ENCODE measurements around the gene TIAM2.
"Not testable (repeated sequence)": the region's sequence is repeated elsewhere in the genome, so short reads cannot be mapped to it uniquely, and the experiment has no call there.

TIAM2 gene

GRCh38 chr6:155093430-155093829 is 98.3 kb downstream of the TIAM2 start:
- no peak for DNase-seq (ENCODE audit: low read depth in 2 of 2, low spot score in 1 of 2)

DNA sequence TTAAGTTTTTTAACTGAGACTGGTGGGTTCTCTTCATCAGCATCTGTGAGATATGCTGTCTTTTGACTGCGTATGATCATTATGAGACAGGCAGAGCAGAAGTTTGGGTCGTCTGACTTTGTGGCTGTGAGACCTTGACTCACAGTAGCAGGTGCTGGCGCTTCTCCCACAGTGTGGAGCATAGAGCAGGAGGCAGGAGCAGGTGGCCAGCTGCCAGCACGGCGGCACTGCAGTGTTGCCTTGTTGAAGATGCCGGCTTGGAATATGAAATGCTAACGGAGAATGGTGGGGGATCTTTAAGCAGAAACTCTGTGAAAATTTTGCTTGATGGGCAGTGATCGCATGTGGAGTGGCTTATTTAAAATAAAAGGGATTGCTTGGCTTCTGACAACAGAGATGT is 105.0 kb downstream of the TIAM2 start:
- DNase-seq (ENCODE audit: low read depth in 2 of 2, low spot score in 1 of 2) = no peak

- no peak for DNase-seq (ENCODE audit: low read depth in 2 of 2, low spot score in 1 of 2)
These were observed 105.5 kb downstream of the TIAM2 start for GRCh38 chr6:155100591-155100990.

GRCh38 chr6:155103083-155103645 is 108.0 kb downstream of the TIAM2 start:
- DNase-seq (ENCODE audit: low read depth in 2 of 2, low spot score in 1 of 2) = not testable (repeated sequence)

GRCh38 chr6:155103816-155104366 is 108.8 kb downstream of the TIAM2 start:
- peak in 1 of 2 donors; percentile 22 for DNase-seq (ENCODE audit: low read depth in 2 of 2, low spot score in 1 of 2)

GRCh38 chr6:155106456-155107115 is 111.5 kb downstream of the TIAM2 start:
- DNase-seq (ENCODE audit: low read depth in 2 of 2, low spot score in 1 of 2) = no peak

DNA sequence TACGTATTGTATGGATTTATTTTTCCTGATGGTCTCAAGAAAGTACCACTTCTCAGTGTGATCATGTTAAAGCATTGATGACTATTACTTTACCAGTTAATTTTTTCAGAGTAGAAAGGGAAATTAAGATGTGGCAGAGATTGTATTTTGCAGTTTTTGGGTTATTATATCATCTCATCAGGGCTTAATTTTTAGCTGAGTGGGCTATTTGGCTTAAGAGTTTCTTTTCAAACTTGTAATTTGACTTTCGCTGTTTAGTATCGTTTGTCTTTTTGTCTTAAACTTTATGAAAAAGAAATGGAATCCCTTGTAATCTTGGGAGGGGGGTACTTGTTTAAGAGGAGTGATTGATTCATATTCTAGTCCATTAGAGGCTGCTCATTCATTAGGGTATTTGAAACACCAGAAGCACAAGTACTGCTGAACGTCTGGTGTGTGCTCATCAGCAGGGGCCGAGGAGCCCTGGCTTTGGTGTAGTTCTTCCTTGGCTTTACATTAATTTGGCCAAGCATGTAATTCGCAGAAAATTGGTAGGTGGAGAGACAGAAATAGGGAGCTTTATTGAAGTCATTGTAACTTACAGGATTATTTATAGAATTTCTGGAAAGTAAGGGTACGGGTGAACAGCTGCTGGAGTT is 112.4 kb downstream of the TIAM2 start:
- no peak for DNase-seq (ENCODE audit: low read depth in 2 of 2, low spot score in 1 of 2)

- DNase-seq (ENCODE audit: low read depth in 2 of 2, low spot score in 1 of 2) = no peak
These were observed 113.1 kb downstream of the TIAM2 start for GRCh38 chr6:155108070-155108820.

- no peak for DNase-seq (ENCODE audit: low read depth in 2 of 2, low spot score in 1 of 2)
These were observed 115.6 kb downstream of the TIAM2 start for GRCh38 chr6:155110721-155111120.

DNA sequence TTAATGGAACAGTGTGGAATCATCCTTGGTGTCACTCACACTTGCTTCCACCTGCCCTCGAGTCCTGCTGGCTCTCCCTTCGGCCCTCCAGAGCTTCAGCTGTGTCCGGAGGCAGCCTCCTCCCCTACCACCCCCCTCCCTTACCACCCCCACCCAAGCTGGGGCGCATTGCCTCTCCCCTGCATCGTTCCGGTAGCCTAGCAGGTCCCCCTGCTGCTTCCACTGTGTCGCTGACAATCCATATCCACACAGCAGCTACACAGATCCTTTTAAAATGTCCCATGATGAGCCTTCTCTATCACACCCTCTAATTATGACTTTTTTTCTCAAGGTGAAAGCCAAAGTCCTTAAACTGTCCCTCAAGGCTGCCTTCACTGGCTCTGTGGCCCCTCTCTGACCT is 117.6 kb downstream of the TIAM2 start:
- DNase-seq (ENCODE audit: low read depth in 2 of 2, low spot score in 1 of 2) = no peak

GRCh38 chr6:155115893-155116570 is 120.9 kb downstream of the TIAM2 start:
- DNase-seq (ENCODE audit: low read depth in 2 of 2, low spot score in 1 of 2) = no peak

- DNase-seq (ENCODE audit: low read depth in 2 of 2, low spot score in 1 of 2) = no peak
These were observed 121.4 kb downstream of the TIAM2 start for GRCh38 chr6:155116571-155116910.

DNA sequence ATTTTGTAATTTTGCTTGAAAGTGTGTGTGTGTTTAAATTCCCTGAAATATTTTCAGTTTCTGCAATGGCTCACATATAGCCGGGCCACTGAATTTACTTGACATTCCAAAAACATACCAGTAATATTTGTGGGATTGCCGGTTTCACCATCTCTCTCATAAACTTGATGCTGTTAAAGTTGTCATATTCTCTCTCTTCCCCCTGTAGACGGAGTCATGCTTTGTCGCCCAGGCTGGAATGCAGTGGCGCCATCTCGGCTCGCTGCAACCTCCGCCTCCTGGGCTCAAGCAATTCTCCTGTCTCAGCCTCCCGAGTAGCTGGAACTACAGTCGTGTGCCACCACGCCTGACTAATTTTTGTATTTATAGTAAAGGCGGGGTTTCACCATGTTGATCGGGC is 122.1 kb downstream of the TIAM2 start:
- no peak for DNase-seq (ENCODE audit: low read depth in 2 of 2, low spot score in 1 of 2)

DNA sequence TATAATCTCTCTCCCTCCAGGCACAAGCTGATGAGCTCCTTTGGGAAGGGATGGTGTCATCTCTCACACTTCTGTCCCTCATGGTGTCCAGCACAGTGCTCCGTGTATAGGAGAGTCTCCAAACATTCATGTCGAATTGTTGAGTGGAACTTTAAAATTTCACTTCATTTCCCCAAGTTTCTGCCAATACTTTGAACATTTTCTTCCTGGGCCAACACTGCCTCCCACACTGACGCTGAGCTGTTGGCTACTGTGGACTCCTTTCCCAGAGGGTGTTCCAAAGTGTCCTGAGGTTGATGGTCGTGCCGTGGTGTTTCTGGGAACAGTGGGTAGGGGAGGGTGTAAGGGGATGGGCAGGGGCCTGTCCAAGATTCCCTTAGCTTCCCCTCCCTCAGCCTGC is 122.7 kb downstream of the TIAM2 start:
- no peak for DNase-seq (ENCODE audit: low read depth in 2 of 2, low spot score in 1 of 2)

- DNase-seq (ENCODE audit: low read depth in 2 of 2, low spot score in 1 of 2) = not testable (repeated sequence)
These were observed 124.1 kb downstream of the TIAM2 start for GRCh38 chr6:155119201-155119600.

DNA sequence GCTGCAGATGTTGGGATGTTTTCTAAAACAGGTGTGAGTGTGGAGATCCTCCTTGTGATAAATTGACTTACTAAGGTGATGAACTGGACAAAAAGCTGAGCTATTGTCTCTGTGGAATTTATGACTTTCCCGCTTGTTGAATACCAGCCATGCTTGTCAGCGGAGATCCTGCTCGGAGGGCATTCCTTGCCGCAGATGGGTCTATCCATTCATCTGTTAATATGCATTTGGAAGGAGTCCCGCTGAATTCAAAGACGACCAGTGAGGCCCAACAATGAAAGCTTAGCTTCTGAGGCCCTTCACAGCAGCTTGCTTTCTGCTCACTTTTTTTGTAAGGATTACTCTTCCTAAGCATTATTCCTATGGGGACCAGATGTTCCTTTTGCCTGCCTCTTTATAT is 124.9 kb downstream of the TIAM2 start:
- no peak for DNase-seq (ENCODE audit: low read depth in 2 of 2, low spot score in 1 of 2)

DNA sequence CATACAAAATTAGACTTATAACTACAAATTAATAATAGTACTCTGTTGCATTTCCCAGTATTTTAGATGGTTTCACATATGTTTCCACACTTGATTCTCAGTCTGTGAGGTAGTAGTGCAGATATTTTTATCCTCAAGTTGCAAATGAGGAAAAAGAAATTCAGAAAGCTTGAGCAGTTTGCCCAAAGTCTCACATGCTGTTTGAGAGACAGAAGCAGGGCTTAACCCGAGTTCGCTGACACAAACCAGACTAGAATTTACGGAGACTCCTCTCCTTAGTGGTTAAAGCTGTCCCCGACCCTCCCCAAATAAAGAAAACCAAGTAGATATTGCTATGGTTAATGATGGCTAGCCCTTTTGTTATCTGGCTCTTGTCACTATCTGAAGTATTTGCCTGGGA is 126.2 kb downstream of the TIAM2 start:
- no peak for DNase-seq (ENCODE audit: low read depth in 2 of 2, low spot score in 1 of 2)

GRCh38 chr6:155121699-155122098 is 126.6 kb downstream of the TIAM2 start:
- DNase-seq (ENCODE audit: low read depth in 2 of 2, low spot score in 1 of 2) = no peak

DNA sequence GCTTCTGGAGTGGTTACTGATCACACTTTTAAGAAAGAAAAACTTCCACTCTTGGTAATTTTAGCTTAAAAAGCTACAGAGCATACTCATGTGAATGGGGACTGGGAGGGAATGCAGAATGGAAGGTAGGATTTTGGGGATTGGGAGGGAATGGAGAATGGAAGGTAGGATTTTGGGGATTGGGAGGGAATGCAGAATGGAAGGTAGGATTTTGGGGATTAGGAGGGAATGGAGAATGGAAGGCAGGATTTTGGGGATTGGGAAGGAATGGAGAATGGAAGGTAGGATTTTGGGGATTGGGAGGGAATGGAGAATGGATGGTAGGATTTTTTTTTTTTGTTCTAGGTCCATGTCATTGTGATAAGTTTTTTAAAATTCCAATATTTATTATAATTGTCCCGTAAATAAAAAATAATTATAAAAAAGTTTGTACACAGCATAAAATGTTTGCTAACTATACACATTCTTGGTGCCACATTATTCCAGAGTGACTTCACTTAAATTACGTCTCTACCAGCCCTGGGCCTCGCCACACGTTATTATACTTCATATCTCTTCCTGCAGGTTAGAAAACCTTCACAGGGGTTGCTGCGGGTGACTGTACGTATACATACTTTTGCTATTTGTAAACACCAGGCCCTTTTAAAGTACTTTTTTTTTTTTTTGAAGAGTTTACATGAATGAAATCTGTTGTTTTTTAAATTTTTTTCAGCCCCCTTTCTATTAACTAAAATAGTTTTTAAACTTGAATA is 127.3 kb downstream of the TIAM2 start:
- DNase-seq (ENCODE audit: low read depth in 2 of 2, low spot score in 1 of 2) = no peak

GRCh38 chr6:155123520-155123919 is 128.4 kb downstream of the TIAM2 start:
- no peak for DNase-seq (ENCODE audit: low read depth in 2 of 2, low spot score in 1 of 2)

DNA sequence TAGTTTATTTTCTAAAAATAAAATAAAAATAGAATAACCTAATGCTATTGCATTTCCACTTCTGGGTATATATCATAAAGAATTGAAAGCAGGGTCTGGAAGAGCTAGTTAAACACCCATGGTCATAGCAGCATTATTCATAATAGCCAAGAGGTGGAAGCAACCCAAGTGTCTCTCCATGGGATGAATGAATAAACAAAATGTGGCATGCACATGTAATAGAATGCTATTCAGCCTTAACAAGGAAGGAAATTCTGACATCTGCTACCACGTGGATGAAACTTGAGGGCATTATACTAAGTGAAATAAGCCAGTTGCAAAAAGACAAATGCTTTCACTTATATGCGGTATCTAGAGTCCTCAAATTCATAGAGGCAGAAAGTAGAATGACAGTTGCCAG is 130.8 kb downstream of the TIAM2 start:
- DNase-seq (ENCODE audit: low read depth in 2 of 2, low spot score in 1 of 2) = no peak
